Neuronal stem cell (in vitro differentiated cells): ENCODE data around the gene GZMM.

ENCODE experiments used
- DNase-seq: peaks from one replicate; pipeline ENCODE4 v3.0.0-alpha.2; 2013; ENCODE audit warnings: low spot score
- H2AFZ ChIP-seq: one replicate; pipeline ENCODE4 v1.6.1; 2013; ENCODE audit warnings: mild to moderate bottlenecking, low read length, inconsistent platforms
- H2AK5ac ChIP-seq: 2 replicates; pipeline ENCODE4 v1.6.1; 2013; ENCODE audit warnings: low read depth, mild to moderate bottlenecking, inconsistent platforms, low read length, moderate library complexity, mixed read lengths
- H2BK120ac ChIP-seq: 2 replicates; pipeline ENCODE4 v1.6.1; 2013; ENCODE audit warnings: low read depth, mild to moderate bottlenecking, inconsistent platforms, low read length, moderate library complexity, mixed read lengths
- H2BK12ac ChIP-seq: one replicate; pipeline ENCODE4 v1.6.1; 2013; ENCODE audit warnings: low read length, inconsistent platforms
- H2BK15ac ChIP-seq: 2 replicates; pipeline ENCODE4 v1.6.1; 2013; ENCODE audit warnings: mild to moderate bottlenecking, low read length, inconsistent platforms, mixed read lengths
- H2BK5ac ChIP-seq: one replicate; pipeline ENCODE4 v1.6.1; 2013; ENCODE audit warnings: inconsistent platforms, mild to moderate bottlenecking, low read length, moderate library complexity
- H3K14ac ChIP-seq: one replicate; pipeline ENCODE4 v1.6.1; 2013; ENCODE audit warnings: low read length, inconsistent platforms
- H3K18ac ChIP-seq: 2 replicates; pipeline ENCODE4 v1.6.1; 2013; ENCODE audit warnings: low read length, inconsistent platforms
- H3K23ac ChIP-seq: 2 replicates; pipeline ENCODE4 v1.6.1; 2013; ENCODE audit warnings: low read depth, mild to moderate bottlenecking, mixed read lengths, low read length, inconsistent platforms; ENCODE audit not compliant: poor library complexity
- H3K27ac ChIP-seq: replicated peaks from 3 replicates; pipeline ENCODE4 v1.5.1; 2013; ENCODE audit warnings: low read length, inconsistent platforms
- H3K27me3 ChIP-seq, 3 experiments: 2 replicates each; pipeline ENCODE4 v1.6.1; 2013; ENCODE audit warnings: low read length in 3 of 3, mild to moderate bottlenecking in 2 of 3, inconsistent platforms in 1 of 3, low read depth in 1 of 3, mixed read lengths in 1 of 3, moderate library complexity in 1 of 3; ENCODE audit not compliant: control insufficient read depth in 3 of 3, insufficient read depth in 3 of 3
- H3K36me3 ChIP-seq, 2 donors: replicated peaks in 1 of 2; 2 replicates each; pipeline ENCODE4 v1.6.1; 2013; ENCODE audit warnings: low read length in 2 of 2; ENCODE audit not compliant: control insufficient read depth in 2 of 2, insufficient read depth in 2 of 2
- H3K4ac ChIP-seq: 2 replicates; pipeline ENCODE4 v1.6.1; 2013; ENCODE audit warnings: inconsistent platforms, mild to moderate bottlenecking, low read length, moderate library complexity
- H3K4me1 ChIP-seq, 2 donors: 1 replicate in 1 of 2; 2 replicates in 1 of 2; pipeline ENCODE4 v1.6.1; 2013; ENCODE audit warnings: low read length in 2 of 2, low read depth in 1 of 2; ENCODE audit not compliant: control insufficient read depth in 2 of 2, insufficient read depth in 1 of 2
- H3K4me2 ChIP-seq: one replicate; pipeline ENCODE4 v1.6.1; 2013; ENCODE audit warnings: mild to moderate bottlenecking, low read length, inconsistent platforms; ENCODE audit not compliant: insufficient read depth, poor library complexity, severe bottlenecking
- H3K4me3 ChIP-seq, 2 donors: 2 replicates each; pipeline ENCODE4 v1.5.1; 2013; ENCODE audit warnings: low read length in 2 of 2, mild to moderate bottlenecking in 2 of 2, inconsistent platforms in 1 of 2, moderate library complexity in 1 of 2
- H3K79me1 ChIP-seq: one replicate; pipeline ENCODE4 v1.6.1; 2013; ENCODE audit warnings: low read depth, mild to moderate bottlenecking, inconsistent platforms, low read length, moderate library complexity
- H3K9ac ChIP-seq: one replicate; pipeline ENCODE4 v1.6.1; 2013; ENCODE audit warnings: mild to moderate bottlenecking, low read depth, low read length, inconsistent platforms; ENCODE audit not compliant: poor library complexity
- H3K9me3 ChIP-seq, 2 donors: replicated peaks in 1 of 2; 2 replicates each; pipeline versions ENCODE3 to v1.6.1; 2013; ENCODE audit warnings: low read length in 2 of 2, mild to moderate bottlenecking in 2 of 2, inconsistent platforms in 1 of 2, low read depth in 1 of 2, mixed read lengths in 1 of 2, moderate library complexity in 1 of 2; ENCODE audit not compliant: control insufficient read depth in 2 of 2, insufficient read depth in 1 of 2
- H4K8ac ChIP-seq: one replicate; pipeline ENCODE4 v1.6.1; 2013; ENCODE audit warnings: low read depth, mild to moderate bottlenecking, inconsistent platforms, low read length, moderate library complexity
- H4K91ac ChIP-seq: one replicate; pipeline ENCODE4 v1.6.1; 2013; ENCODE audit warnings: low read length, low read depth, mild to moderate bottlenecking, inconsistent platforms; ENCODE audit not compliant: poor library complexity
- WGBS, 2 donors: extraction: QIAGEN DNeasy Blood & Tissue Kit; methylation state at CpG; one replicate each; pipeline ENCODE4 v1.1.7; 2013; ENCODE audit warnings: missing lambda C conversion rate in 2 of 2, mixed read lengths in 1 of 2; ENCODE audit not compliant: insufficient read length in 2 of 2, insufficient replicate concordance in 1 of 2; ENCODE audit errors: extremely low coverage in 2 of 2; 5-methylcytosine and 5-hydroxymethylcytosine counted together

The GZMM gene

GRCh38 chr19:572743-573518 is 29.1 kb downstream of the GZMM start:
- Histone ChIP-seq H4K91ac (peak overlapping the region; percentile 30), H2BK12ac (peak overlapping the region; percentile 30), H3K14ac (peak overlapping the region; percentile 97), H2AK5ac (peak overlapping the region; percentile 99), H3K4me3 (peak overlapping the region; percentile 98 to 99), H4K8ac (no peak overlapping the region), H3K9ac (peak overlapping the region; percentile 99), H2AFZ (peak overlapping the region; percentile 72), H3K79me1 (peaks cover 19% of the 10 kb centered on the region), H2BK120ac (peak overlapping the region; percentile 67), H3K9me3 (peaks cover 2 to 4% of the 10 kb centered on the region in 2 donors), H2BK5ac (peak overlapping the region; percentile 70), H3K4ac (peak overlapping the region; percentile 76), H2BK15ac (peak overlapping the region; percentile 96), H3K36me3 (peaks cover 12 to 31% of the 10 kb centered on the region in 2 donors), H3K4me2 (peak overlapping the region; percentile 66), H3K4me1 (peaks cover 13 to 17% of the 10 kb centered on the region in 2 donors), H3K27me3 (no peaks in the 10 kb centered on the region), H3K23ac (peak overlapping the region; percentile 99), H3K27ac (peak overlapping the region; percentile 61), H3K18ac (peak overlapping the region; percentile 95)
- WGBS, 2 donors: no CpG with 5 or more reads among the region's 55 CpGs
- DNase-seq: no peak

- no peak for DNase-seq
- H3K23ac ChIP-seq: peak overlapping the region; percentile 99
- no peaks in the 10 kb centered on the region for H3K27me3 ChIP-seq
- H4K8ac ChIP-seq: no peak overlapping the region
- WGBS, 2 donors: no CpG with 5 or more reads among the region's 15 CpGs
- H3K79me1 ChIP-seq: peaks cover 22% of the 10 kb centered on the region
- peaks cover 2 to 4% of the 10 kb centered on the region in 2 donors for H3K9me3 ChIP-seq
- peaks cover 16 to 36% of the 10 kb centered on the region in 2 donors for H3K36me3 ChIP-seq
- H2BK120ac ChIP-seq: no peak overlapping the region
- no peak overlapping the region for H2BK15ac ChIP-seq
- H3K27ac ChIP-seq: no peak overlapping the region
- no peak overlapping the region for H3K14ac ChIP-seq
- no peak overlapping the region for H4K91ac ChIP-seq
- peak overlapping the region; percentile 70 for H2BK5ac ChIP-seq
- H3K4me2 ChIP-seq: peak overlapping the region; percentile 66
- H2AFZ ChIP-seq: no peak overlapping the region
- peak overlapping the region; percentile 98 to 99 for H3K4me3 ChIP-seq
- peak overlapping the region; percentile 99 for H2AK5ac ChIP-seq
- peak overlapping the region; percentile 95 for H3K18ac ChIP-seq
- H3K4me1 ChIP-seq: peaks cover 13 to 17% of the 10 kb centered on the region in 2 donors
- no peak overlapping the region for H2BK12ac ChIP-seq
- H3K9ac ChIP-seq: peak overlapping the region; percentile 99
- H3K4ac ChIP-seq: no peak overlapping the region
Observed at GRCh38 chr19:573519-573825, 29.6 kb downstream of the GZMM start.

GRCh38 chr19:574658-575526 is 31.0 kb downstream of the GZMM start:
- Histone ChIP-seq H3K18ac (peak overlapping the region; percentile 65), H3K4me1 (peaks cover 13 to 17% of the 10 kb centered on the region in 2 donors), H2BK15ac (no peak overlapping the region), H3K14ac (peak overlapping the region; percentile 77), H3K27ac (peak overlapping the region; percentile 85), H3K9me3 (peaks cover 0 to 1% of the 10 kb centered on the region in 2 donors), H3K23ac (peak overlapping the region; percentile 11), H3K4me2 (peak overlapping the region; percentile 71), H3K27me3 (no peaks in the 10 kb centered on the region), H3K36me3 (peaks cover 25 to 48% of the 10 kb centered on the region in 2 donors), H4K8ac (no peak overlapping the region), H2AK5ac (peak overlapping the region; percentile 24), H3K79me1 (peaks cover 27% of the 10 kb centered on the region), H3K4me3 (peak overlapping the region; percentile 30 to 66), H4K91ac (no peak overlapping the region), H3K4ac (no peak overlapping the region), H2BK5ac (no peak overlapping the region), H2BK12ac (peak overlapping the region; percentile 47), H2BK120ac (no peak overlapping the region), H2AFZ (no peak overlapping the region), H3K9ac (peak overlapping the region; percentile 86)
- WGBS, 2 donors: no CpG with 5 or more reads among the region's 32 CpGs
- no peak for DNase-seq
